AG04450 (cell line): ENCODE data around the gene ANKRD10. TPM values are rescaled to one million over a fixed set of nuclear protein-coding genes. Genes with fewer than 3 reads are reported as not detected.

Experiments used
- CTCF ChIA-PET: fragments of 300-600, 350-600 bp; formaldehyde crosslinking; extraction: SDS; loops from one replicate; lab custom pipeline; 2022; ENCODE audit warnings: antibody characterized with exemption, inconsistent platforms; lab: Charles Lee
- POLR2A ChIA-PET: fragments of 350-600 bp; formaldehyde crosslinking; extraction: SDS; loops from one replicate; lab custom pipeline; 2021; ENCODE audit warnings: antibody characterized with exemption, inconsistent platforms; lab: Yijun Ruan, JAX
- DNase-seq: peaks from one replicate; pipeline ENCODE4 v3.0.0-alpha.2; 2011; ENCODE audit warnings: low read depth, low spot score
- H3K27ac ChIP-seq: one replicate; pipeline ENCODE4 v1.5.1; 2012; ENCODE audit warnings: low read depth, low read length, control low read depth
- H3K27me3 ChIP-seq: one replicate; pipeline ENCODE4 v1.6.0; 2012; ENCODE audit warnings: low read length; ENCODE audit not compliant: control insufficient read depth, insufficient read depth
- H3K4me3 ChIP-seq: 2 replicates; pipeline ENCODE4 v1.5.1; 2011; ENCODE audit warnings: mild to moderate bottlenecking, low read depth, low read length, control low read depth
- H3K9me3 ChIP-seq: 2 replicates; pipeline ENCODE4 v1.5.1; 2012; ENCODE audit warnings: low read length; ENCODE audit not compliant: control insufficient read depth, insufficient read depth
- polyA plus RNA-seq: library from polyadenylated mRNA; depleted of rRNA; stranded (reverse); fragments of >200 nt; gene quantifications from 2 replicates; pipeline ENCODE4 v1.2.3, GENCODE V29; 2011
- TF ChIP-seq, protein P1 (sequence below): IDR thresholded peaks from 2 replicates; pipeline ENCODE4 v1.5.1; 2011; ENCODE audit warnings: low read depth, low read length, control low read depth, inconsistent platforms

Gene ANKRD10
- polyA plus RNA-seq, 1 experiment: 105 TPM

DNA sequence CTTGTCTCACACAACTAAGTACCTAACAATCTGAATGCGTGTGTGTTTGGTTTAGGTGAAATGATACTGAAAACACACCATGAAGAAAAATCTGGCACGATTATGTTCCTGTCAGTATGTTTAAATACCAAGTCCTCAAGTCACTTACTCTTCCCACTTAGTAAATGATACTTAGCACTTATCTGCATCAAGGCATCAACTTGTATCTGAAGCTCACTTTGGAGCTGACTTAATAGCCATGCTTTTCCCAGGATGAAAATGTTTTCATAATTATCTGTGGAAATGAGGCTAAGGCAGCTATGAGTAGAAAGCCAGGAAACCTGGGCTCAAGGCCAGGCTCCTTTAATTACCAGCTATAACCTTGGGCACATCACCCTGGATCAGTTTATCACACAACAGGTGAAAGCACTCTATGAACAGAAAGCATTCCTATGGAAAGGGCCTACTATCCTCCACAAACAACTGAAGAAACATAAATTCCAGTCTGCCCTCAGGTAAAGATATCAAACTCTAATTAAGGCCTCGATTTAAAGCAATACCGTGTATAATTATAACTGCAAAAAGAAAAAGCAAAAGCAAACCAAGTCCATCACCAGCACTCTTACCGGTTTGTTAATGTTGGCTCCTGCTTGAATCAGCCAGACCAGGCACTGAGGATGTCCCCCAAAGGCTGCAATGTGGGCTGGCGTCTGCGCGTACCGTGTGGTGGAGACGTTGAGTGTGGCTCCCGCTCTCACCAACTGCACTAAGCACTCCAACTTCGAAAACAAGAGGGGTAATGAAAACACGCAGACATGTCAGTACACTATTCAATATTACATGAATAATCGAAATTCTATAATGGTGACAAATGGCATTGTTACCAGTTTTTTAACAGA is 4.6 kb downstream of the ANKRD10 start:
- Histone ChIP-seq H3K4me3 (no peak overlapping the region), H3K9me3 (no peaks in the 10 kb centered on the region; the same call in 1 of the 2 replicates), H3K27ac (no peak overlapping the region), H3K27me3 (no peaks in the 10 kb centered on the region)
- CTCF ChIA-PET: no interaction called here
- TF ChIP-seq, protein P1, sequence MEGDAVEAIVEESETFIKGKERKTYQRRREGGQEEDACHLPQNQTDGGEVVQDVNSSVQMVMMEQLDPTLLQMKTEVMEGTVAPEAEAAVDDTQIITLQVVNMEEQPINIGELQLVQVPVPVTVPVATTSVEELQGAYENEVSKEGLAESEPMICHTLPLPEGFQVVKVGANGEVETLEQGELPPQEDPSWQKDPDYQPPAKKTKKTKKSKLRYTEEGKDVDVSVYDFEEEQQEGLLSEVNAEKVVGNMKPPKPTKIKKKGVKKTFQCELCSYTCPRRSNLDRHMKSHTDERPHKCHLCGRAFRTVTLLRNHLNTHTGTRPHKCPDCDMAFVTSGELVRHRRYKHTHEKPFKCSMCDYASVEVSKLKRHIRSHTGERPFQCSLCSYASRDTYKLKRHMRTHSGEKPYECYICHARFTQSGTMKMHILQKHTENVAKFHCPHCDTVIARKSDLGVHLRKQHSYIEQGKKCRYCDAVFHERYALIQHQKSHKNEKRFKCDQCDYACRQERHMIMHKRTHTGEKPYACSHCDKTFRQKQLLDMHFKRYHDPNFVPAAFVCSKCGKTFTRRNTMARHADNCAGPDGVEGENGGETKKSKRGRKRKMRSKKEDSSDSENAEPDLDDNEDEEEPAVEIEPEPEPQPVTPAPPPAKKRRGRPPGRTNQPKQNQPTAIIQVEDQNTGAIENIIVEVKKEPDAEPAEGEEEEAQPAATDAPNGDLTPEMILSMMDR: no peak
- POLR2A ChIA-PET: no interaction called here
- no peak for DNase-seq

DNA sequence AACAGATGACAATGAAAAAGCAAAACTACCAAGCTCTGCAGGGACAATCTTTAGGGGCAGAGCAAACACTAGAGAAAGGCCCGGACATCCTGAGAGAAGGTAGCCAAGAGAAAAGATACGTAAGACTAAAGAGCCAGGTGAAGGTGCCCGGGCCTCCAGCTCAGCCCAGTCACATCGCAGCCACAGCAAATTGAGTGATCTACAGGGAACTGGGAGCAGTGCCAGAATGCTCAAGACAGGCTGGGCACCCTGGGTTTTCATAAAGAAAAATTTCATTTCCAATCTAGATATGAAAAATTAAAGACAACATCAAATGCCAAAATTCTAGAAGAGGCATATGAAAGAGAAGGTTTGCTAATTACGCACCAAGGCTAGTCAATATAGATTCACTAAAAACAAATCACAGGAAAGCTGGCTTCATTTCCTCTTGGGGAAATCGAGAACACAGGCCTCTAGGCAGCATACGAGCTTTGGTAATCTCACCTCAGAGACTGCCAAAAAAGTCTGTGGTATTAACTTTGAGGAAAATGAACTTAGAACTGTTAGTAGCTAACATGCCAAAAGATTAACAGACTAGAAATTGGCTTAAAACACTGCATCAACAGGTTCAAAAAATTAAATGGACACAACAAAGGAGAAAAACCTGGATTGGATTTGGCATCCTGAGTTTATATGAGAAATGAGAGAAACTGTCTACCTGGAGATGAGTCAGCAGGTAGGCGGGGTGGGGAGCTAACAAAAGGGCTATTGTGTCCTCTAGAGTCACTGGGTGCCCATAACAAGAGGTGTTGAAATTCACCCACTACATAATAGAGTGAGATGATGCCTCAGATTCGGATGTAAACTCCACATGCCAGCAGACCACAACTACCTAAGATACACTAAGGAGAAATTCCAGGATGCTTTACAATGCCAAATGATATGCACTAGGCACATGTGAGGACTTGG is 6.6 kb downstream of the ANKRD10 start:
- Histone ChIP-seq H3K27ac (no peak overlapping the region), H3K4me3 (no peak overlapping the region), H3K9me3 (no peaks in the 10 kb centered on the region), H3K27me3 (no peaks in the 10 kb centered on the region)
- ChIA-PET POLR2A (no interaction called here), CTCF (interaction anchor here (1.0 kb wide), 1 partner anchor 192 kb away, joined by 3 read pairs; no protein-coding TSS in a partner anchor)
- DNase-seq: no peak
- TF ChIP-seq, protein P1: no peak

DNA sequence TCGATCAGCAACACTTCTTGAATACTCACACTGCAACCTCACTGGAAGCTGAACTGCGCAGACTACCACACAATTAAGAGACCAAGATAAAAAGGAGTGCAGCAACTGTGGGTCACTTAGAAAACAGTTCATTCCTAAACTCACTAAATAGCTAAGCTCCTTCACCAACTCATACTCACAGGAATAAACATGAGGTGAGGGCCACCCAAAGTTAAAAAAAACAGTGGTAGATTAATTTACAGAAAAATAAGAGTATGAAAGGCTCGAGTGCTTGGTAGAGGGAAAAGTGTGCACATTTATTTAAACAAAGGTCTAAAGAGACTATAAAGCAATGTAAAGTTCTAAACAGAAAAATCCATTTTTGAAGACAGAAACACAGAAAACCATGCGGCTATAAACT is 7.6 kb downstream of the ANKRD10 start:
- no peak for DNase-seq
- ChIA-PET CTCF (interaction anchor here (1.0 kb wide), 1 partner anchor 191 kb away, joined by 3 read pairs; no protein-coding TSS in a partner anchor), POLR2A (no interaction called here)
- no peaks in the 10 kb centered on the region for H3K9me3 ChIP-seq
- no peak overlapping the region for H3K4me3 ChIP-seq
- TF ChIP-seq, protein P1: no peak
- no peak overlapping the region for H3K27ac ChIP-seq
- no peaks in the 10 kb centered on the region for H3K27me3 ChIP-seq

GRCh38 chr13:110904748-110905147 is 10.1 kb downstream of the ANKRD10 start:
- TF ChIP-seq, protein P1: no peak
- ChIA-PET POLR2A (interaction anchor here (0.8 to 1.5 kb wide), 3 partner anchors 9 to 190 kb away, joined by 3 to 6 read pairs (median 3); no protein-coding TSS in a partner anchor), CTCF (interaction anchor here (0.6 to 3.1 kb wide), 4 partner anchors 10 to 687 kb away, joined by 3 to 15 read pairs (median 6); partner anchors contain the start of gene ANKRD10)

More at GRCh38 chr13:110904748-110905147, 10.1 kb downstream of the ANKRD10 start:
- Histone ChIP-seq H3K27me3 (no peaks in the 10 kb centered on the region), H3K27ac (no peak overlapping the region), H3K4me3 (no peak overlapping the region), H3K9me3 (no peaks in the 10 kb centered on the region)
- DNase-seq: no peak
